ENCODE data around the gene DBI. TPM values are rescaled to one million over a fixed set of nuclear protein-coding genes. Genes with fewer than 3 reads are reported as not detected.

Gene DBI
- total RNA-seq = 181 TPM

DNA sequence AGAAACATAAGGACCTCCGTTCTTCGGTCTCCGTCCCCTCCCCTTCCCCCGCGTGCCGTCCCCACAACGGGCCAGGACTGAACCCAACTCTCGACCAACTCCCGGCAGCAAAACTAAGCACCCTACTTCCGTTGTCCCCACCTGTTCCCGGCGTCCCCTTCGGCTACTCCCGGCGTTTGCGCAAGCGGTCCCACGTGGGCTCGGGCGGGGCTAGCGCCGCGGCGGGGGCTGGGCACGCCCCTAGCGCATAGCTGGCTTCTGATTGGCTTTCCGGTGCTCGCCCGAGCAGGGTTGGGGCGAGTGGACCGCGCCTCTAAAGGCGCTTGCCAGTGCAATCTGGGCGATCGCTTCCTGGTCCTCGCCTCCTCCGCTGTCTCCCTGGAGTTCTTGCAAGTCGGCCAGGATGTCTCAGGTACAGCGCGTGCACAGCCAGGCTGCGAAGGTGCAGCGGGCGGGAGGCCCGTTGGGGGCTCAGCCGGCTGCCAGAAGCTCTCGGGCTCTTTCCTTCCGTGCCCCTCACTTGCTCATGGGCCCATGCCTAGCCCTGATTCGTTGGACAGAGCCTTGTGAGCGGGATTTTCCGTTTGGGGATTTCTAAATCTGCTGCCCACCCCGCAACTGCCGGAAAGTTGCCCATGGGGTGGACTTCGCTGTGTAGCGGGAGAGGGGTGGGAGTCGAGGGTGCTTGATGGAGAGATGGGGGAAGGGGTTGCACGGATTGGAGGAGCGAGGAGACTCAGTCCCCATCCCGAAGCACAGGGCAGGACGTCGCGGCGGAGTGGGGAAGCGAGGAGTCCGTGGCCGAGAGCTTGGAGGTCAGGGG lies at the start of gene DBI, which contains the start of gene C2orf76:
DBI (plus strand) TSS at position 329 of the 823 bp plus-strand sequence; CDS start at position 404, 75 bp downstream.
C2orf76 (minus strand) TSS at position 186 of the 823 bp plus-strand sequence. CDS start 26,875 bp downstream, outside the sequence.
- peak; percentile 98 for DNase-seq

DNA sequence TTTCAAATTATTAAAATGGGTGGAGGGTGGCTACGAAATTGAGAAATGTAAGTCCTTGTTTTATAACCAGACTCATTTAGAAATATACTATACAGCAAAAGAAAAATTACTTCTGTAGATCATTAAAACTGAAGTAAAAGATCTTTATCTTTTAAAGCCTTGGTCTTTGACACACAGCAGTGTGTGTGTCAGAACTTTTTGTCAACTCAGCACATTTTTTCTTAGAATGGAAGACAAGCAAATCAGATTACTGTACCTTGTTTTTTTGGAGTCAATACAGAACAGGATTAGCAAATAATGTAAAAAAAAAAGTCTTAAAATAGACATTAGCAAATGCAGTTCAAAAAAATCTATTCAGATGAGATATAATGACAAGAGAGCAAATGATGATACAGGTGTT lies 49.2 kb upstream of the DBI start:
- DNase-seq = no peak

DNA sequence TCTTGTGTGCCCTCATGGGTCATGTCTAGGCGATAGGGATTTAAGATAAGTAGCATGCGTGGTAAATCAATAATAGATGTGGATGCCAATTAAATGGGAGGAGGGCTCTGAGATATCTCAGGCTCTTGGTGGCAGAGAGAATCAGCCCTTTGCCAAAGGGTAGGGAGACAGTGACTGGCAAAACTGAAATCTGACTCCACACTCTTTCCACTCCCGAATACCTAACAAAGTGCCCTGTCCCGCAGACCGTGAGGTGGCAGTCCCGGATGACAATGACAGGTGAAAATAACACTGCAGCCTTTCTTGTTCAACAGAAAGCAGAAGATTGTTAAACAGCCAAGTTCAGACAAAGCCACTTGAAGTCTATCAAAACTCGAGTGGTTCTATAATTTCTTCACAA lies 47.2 kb upstream of the DBI start:
- DNase-seq = no peak

DNA sequence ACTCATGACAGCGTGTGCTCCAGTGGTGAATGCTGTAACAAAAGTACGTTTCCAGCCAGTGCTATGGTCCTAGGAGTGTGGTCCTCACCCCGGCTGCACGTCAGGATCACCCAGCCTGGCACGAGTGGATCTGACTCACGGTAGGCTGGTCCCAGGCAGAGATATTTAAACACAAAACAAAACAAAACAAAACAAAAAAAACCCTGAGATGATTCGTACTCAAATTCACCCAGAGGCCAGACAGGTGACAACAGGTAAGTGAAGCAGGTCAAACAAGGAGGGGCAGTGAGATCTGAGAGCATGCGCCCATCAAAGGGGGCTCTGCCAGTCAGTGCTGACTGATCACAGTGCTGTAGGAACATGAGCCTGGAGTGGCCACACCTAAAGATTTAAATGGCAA lies 43.3 kb upstream of the DBI start:
- no peak for DNase-seq

DNA sequence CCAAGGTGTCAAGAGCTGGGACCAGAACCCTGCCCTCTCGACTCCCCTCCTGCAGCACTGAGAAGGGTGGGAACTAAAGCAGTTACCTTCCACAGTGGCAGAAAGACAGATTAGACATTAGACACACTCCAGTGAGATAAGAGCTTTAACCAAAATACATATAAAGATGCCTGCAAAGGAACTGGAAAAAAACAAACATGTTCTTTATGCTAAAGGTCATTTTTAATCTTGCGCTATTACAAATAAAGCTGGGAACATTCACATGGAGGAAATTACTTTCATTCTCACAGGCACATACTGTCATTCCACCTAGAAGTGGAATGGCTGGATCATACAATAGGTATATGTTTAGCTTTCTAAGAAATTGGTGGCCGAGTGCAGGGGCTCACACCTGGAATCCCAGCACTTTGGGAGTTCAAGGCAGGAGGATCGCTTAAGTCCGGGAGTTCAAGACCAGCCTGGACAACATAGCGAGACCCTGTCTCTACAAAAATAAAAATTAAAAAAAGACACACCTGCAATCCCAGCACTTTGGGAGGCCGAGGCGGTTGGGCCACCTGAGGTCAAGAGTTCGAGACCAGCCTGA lies 42.0 kb upstream of the DBI start:
- DNase-seq = no peak

DNA sequence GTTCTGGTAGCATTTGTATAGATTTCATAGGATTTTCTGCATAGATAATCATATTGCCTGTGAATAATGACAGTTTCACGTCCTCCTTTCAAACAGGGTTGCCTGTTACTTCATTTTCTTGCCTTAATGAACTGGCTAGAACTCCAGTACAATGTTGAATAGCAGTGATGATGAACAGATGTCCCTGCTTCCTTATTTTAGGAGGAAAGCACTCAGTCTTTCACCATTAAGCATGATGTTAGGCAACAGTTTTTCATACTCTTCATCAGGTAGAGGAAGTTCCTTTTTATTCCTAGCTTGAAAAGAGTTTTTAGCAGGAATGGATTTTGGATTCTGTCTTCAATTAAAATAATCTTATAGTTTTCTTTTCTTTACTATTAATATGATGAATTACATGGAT lies 39.8 kb upstream of the DBI start:
- no peak for DNase-seq

DNA sequence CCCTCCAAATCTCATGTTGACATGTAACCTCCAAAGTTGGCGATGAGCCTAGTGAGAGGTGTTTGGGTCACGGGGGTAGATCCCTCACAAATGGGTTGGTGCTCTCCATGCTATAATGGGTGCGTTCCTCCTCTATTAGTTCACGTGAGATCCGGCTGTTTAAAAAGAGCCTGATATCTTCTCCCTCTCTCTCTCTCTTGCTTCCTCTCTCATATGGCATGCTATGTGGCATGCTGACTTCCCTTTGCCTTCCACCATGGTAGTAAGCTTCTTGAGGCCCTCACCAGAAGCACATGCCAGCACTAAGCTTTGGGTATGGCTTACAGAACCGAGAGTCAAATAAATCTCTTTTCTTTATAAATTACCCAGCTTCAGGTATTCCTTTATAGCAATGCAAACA lies 39.3 kb upstream of the DBI start:
- no peak for DNase-seq

DNA sequence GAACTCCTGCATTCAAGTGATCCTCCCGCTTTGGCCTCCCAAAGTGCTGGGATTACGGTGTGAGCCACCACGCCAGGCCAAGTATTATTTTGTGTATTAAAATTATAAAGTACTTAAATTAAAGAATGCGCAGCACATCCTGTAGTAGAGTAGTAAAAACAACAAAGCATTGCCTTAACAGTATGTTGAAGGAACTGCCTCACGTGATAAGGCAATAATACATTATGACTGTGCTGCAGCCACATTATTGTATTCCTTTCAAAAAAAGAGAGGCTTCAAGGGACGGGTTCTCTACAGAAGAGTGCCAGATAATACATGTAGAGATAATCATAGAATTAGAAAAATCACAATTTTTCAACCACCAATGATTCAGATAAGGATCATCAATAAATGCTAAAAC lies 33.8 kb upstream of the DBI start:
- no peak for DNase-seq

DNA sequence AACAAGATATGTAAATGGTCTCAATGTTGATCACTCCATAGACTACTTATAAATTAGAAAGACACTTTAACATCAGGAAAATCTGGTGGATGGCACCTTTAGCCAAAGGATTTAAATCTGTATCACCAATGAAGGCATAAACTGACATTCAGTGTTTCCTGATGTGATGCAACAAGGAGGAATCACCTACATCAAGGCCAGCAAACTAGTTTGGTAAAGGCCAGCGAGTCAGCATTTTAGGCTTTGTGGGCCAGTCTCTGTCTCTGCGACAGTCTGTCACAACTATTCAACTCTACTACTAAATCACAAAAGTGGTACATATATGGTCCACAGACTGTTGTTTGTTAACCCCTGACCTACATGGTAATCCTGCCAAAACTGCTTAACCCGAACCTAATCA lies 33.4 kb upstream of the DBI start:
- DNase-seq = no peak

DNA sequence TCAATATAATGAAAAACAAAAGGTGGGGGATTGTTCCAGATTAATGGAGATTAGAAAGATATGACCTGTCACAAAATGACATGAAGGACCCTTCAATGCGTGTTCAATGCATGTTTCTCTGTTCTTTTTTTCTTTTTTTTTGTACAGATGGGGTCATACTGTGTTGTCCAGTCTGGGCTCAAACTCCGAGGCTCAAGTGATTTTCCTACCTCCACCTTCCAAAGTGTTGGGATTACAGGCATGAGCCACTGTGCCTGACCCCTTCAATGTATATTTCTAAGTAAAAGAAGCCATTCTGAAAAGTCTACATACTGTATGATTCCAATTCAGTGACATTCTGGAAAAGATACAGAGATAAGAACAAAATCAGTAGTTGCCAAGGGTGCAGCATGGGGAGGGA lies 32.9 kb upstream of the DBI start:
- no peak for DNase-seq

DNA sequence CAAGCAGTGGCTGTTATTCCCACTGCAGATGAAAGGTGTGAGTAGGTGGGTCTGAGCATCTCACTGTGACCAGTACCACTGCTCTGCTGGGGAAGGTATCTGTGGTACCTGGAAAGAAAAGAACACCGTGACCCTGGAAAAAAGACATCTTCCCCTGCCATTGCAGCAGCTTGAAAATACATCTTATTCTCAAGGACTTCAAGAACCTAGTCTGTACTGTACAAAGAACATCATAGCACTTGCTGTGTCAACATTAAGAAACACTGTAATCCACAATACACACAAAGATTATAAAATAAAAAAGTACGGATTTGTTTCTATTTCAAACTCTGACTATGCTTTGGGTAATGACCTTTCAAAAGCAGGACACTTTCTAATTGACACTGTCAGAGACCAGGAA lies 29.0 kb upstream of the DBI start:
- no peak for DNase-seq

DNA sequence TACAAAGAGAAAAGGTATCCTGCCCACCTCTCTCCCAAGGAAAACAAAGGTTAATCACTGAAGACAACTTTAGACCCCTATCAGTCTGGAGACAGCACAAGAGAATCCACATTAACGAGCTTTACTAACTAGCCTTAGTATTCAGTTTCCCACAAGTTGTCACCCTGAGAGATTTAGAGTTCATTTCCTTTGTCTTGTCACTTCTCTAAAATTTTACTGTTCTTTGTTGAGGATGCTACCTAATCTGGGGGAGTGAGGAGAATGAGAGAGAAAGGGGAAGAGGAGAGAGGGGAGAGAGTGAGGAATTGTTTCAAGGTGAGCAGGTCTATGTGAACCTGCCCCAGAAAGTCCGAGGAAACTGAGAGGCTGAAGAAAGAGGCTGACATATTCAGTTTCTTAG lies 28.5 kb upstream of the DBI start:
- DNase-seq = no peak

DNA sequence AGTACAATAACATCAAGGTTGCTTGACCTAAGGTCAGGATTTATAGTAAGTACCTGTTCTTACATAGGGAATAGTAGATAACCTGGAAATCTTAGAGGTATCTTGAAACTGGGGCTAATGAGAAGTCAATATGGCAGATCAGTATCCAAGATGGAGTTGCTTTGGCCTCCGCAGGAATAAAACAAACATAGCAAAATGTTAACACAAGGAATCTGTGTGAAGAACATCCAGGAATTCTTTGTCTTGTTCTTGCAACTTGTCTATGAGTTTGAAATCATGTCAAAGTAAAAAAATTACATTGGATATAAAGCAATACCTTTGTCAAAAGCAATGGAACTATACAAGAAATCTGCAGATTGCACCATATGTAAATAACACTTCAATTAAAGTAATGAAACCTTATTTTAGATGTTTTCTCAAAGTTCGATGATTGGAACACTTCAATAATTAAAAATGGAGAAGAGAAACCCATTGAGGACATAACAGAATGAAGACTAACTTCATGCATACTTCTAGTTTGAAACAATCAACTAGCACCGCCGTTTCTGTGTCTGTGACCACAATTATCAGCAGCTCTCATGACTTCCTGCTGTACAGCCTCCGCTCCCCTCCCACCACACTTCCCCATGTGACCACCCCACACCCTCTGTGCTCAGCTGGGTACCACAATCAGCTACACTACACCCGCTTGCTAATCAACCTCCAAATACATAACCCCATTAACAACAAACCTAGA lies 27.8 kb upstream of the DBI start:
- no peak for DNase-seq

DNA sequence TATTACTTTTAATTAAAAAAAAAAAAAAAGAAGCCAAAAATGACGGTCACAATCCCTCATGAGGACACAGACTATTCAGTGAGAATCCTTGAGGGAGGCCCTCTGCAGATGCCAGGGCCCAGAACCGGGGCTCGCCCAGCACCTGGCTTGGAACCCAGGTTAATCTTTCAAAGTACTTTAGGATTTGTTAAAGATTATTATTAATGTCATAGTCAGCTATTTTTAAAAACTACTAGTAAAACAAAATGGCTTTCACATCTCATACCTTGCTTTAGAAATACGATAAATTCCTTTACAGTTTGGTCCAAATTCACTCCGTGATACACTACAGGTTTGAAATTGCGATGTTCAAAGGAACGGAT lies 27.2 kb upstream of the DBI start:
- no peak for DNase-seq

DNA sequence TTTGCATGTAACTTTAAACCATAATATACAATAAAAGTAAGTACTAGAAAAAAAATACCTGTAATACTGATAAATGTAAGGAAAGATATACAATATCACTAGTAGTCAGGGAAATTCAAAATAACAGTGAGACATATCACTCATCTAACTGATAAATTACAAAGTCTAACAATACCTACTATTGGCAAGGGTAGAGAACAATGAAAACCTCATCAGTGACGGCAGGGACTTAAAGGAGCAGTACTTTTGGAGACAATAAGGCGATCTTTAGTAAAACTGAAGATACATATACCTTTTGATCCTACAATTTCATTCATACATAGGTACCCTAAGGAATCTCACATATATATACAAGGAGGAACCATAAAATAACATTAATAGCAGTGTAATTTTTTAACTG lies 25.1 kb upstream of the DBI start:
- no peak for DNase-seq

DNA sequence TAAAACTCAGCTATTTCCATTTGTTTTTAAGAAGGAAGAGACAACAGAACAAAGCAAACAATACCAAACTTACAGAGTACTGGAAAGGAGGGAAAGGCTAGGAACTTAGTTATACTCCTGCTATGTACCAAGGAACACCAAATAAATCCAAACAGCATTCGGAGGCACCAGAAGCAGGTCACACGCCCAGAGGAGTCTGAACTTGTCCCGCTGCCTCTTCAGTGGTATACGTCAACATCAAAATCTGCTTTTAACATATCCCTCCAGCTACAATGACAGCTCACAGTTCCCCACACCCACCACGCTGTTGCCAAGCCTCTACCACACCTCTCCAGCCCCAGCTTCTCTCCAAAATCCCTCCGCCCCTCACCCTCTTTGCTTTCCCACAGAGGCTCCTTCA lies 17.5 kb upstream of the DBI start:
- peak; percentile 50 for DNase-seq

DNA sequence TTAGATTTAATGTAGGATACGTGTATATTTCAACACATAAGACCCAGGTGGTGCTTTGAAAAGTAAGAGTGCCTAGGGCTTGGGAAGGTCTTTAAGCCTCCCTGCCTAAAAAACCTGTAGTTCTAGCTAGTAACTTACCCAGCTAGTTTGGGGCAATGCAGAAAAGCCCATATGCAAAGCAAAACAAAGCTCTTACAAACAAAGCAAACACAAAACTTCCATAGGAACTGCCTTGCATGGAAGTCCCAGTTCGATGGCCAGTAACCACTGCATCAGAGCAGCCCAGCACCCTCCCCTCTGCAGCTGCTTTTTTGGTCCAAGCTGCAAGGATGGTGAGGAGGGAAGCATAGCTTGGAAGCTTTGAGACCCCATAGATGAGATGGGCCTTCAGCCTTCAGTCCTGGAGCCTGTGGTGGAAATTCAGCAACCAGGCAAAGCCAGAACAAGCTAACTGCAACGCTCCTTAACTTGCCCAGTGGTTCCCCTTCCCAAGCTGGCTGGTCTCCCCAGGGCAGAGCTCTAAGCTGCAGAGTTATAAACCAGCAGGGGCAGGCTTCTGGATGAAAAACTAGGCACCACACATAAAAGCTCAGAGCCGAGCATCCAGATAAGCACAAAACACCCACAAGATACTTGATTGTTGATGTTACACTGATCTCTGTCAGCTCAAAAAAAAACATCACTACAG lies 16.3 kb upstream of the DBI start:
- DNase-seq = peak; percentile 57

DNA sequence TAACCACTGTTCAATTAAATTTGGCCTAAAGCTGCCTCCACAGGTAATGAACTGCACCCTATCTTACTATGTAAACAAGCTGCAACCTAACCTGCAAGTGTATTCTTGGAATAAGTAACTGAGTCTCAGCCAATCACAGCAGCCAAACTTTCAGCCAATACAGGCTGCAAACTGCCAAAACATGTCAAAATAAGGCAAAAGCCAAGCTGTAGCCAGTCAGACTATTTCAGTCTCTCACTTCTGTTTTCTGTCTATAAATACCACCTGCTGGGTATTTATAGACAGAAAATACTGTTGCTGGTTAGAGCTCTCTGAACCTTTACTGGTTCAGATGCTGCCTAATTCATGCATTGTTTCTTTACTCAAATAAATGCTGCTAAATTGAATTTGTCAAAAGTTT lies 14.4 kb upstream of the DBI start:
- DNase-seq = peak; percentile 36

DNA sequence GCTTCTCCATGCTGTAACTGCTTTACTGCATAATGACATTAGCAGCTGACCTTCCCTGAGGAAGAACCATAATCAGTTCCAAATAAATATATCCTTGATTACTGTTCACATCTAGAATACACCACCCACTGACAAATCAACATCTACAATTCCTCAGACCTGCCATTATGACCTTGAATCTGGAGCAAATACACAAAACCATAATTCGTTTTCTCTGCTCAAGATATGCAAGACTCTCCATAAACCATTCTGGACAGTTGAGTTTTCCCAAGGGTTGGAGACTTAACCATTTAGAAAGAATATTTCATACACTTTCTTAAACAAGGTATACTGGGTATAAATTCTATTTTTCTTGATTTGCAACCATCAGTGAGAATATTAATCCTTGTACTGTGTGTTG lies 11.9 kb upstream of the DBI start:
- DNase-seq = no peak

DNA sequence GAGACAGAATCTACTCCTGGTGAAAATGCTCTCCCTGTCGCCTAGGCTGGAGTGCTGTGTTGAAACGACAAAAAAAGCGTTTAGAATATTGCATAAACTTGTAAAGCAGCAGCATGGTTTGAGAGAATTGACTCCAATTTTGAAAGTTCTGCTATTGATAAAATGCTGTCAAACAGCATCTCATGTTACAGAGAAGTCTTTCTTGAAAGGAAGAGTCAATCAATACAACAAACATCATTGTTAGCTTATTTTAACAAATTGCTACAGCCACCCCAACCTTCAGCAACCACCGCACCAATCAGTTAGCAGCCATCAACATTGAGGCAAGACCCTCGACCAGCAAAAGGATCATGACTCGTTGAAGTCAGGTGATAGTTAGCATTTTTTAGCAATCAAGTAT lies 7.0 kb upstream of the DBI start:
- no peak for DNase-seq

DNA sequence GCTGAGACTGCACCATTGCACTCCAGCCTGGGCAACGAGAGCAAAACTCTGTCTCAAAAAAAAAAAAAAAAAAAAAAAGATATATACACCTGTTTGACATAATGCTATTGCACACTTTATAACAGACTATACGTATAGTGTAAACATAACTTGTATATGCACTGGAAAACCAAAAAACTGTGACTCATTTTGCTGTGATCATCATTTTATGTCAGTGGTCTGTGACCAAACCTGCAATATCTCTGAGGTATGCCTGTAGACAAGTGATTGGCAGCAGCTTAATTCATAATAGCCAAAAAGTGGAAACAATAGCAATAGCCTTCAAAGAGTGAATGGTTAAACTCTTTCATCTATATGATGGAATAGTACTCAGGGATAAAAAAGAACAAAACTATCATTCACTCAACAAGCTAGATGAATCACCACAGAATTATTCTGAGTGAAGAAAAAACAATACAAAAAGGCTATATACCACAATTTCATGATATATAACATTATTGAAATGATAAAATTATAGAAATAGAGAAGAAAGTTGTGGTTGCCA lies 6.3 kb upstream of the DBI start:
- no peak for DNase-seq

DNA sequence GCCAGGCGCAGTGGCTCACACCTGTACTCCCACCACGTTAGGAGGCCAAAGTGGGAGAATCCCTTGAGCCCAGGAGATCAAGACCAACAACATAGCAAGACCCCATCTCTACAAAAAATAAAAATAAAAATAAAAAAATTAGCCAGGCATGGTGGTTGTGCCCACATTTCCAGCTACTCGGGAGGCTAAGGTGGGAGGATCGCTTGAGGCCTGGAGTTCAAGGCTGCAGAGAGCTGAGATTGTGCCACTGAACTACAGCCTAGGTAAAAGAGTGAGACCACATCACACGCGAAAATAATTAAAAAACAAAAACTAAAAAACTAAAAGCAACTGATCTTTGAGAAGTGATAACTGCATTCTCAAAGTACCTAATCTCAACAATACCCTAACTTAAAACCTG lies 2.0 kb upstream of the DBI start:
- no peak for DNase-seq

DNA sequence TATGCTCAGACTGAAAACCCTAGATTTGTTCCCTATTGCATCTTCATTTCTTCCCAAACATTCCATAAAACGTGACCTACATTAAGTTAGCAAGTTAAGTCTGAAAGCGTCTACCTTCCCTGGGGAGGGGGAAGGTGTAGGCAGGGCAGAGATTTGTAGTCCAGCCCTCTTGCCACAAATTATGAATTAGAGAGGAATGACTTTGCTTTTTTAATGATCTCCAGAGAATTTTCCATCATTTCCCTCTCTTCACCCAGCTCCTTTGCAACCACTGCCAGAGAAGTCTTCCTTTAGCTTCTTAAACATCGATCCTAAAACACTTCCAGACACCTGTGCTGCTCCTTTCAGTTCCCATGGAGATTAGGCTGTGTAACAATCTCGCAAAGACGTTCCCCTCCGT lies 1.3 kb upstream of the DBI start:
- DNase-seq = no peak
